Body of pancreas (tissue), 4 donors: ENCODE data around the gene VTA1.

Source experiments
- POLR2A ChIP-seq, 3 donors: fragments of 450-650 bp; IDR thresholded peaks; one replicate each; pipeline ENCODE4 v1.6.1; 2016; ENCODE audit warnings: antibody characterized with exemption in 3 of 3, mild to moderate bottlenecking in 2 of 3
- TF ChIP-seq, protein P1 (sequence below), 7 experiments: fragments of 450-650 bp in 4 of 7; fragments of 200-600 bp in 3 of 7; sonication (generic) in 3 of 7; IDR thresholded peaks; one replicate each; pipeline ENCODE4 v1.5.1; 2016 to 2019; ENCODE audit warnings: antibody characterized with exemption in 7 of 7

DNA sequence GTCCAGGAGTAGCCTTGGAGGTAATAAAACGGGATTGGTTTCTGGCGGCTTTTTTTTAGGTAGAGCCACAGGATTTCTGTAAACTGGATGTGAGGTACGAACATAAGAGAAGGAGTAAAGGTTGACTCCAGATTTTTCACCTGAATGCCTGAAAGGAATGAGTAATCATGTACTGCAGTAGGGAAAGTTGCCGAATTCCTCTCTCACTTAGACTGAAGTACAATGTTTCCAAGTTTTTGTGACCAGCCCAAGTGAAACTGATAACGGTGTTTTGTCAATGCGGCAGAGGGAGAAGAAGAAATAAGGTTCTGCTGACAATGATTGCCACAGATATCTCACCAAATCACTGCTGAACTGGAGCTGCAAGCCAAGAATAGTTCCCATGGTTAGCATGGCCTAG lies 75.0 kb downstream of the VTA1 start:
- TF ChIP-seq POLR2A (IDR thresholded peaks at IDR 0.05) = no peak
- TF ChIP-seq, protein P1, sequence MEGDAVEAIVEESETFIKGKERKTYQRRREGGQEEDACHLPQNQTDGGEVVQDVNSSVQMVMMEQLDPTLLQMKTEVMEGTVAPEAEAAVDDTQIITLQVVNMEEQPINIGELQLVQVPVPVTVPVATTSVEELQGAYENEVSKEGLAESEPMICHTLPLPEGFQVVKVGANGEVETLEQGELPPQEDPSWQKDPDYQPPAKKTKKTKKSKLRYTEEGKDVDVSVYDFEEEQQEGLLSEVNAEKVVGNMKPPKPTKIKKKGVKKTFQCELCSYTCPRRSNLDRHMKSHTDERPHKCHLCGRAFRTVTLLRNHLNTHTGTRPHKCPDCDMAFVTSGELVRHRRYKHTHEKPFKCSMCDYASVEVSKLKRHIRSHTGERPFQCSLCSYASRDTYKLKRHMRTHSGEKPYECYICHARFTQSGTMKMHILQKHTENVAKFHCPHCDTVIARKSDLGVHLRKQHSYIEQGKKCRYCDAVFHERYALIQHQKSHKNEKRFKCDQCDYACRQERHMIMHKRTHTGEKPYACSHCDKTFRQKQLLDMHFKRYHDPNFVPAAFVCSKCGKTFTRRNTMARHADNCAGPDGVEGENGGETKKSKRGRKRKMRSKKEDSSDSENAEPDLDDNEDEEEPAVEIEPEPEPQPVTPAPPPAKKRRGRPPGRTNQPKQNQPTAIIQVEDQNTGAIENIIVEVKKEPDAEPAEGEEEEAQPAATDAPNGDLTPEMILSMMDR (IDR thresholded peaks at IDR 0.05) = no peak
